ENCODE data around the gene TWF2.

Gene TWF2

DNA sequence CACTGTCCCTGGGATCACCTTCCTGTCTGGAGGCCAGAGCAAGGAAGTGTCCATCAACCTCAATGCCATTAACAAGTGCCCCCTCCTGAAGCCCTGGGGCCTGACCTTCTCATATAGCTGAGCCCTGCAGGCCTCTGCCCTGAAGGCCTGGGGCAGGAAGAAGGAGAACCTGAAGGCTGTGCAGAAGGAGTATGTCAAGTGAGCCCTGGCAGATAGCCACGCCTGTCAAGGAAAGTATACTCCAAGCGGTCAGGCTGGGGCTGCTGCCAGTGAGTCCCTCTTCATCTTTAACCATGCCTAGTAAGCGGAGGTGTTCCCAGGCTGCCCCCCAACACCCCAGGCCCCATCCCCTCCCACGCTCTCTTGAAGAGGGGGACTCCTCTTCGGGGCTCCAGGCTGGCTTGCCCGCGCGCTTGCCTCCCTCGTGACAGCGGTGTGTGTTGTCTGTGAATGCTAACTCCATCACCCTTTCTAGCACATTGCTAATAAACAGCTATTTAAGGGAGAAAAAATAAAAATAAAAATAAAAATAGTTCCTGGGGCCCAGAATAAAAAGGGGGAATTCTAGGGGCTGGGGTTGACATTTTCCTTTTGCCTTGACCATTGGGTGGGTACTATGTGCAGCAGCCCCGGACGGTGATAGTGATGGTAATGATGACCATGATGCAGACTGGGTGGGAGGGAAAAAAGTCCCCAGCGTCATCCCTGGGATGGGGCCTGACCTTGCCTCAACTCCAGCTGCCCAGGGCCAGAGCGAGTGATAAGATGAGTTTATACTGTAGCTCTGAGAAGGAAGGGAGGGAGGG is 44.3 kb downstream of the TWF2 start:
- TF ChIP-seq ZFX (IDR thresholded peaks at IDR 0.05; ENCODE audit: borderline replicate concordance) (no peak), CTCF (IDR thresholded peaks at IDR 0.05) (no peak)
- H3K27ac ChIP-seq, result no peak overlapping the region

- TF ChIP-seq ZFX (IDR thresholded peaks at IDR 0.05; ENCODE audit: borderline replicate concordance) (no peak), CTCF (IDR thresholded peaks at IDR 0.05) (no peak)
- no peak overlapping the region for H3K27ac ChIP-seq
These were observed 45.9 kb downstream of the TWF2 start for GRCh38 chr3:52193065-52193464.

DNA sequence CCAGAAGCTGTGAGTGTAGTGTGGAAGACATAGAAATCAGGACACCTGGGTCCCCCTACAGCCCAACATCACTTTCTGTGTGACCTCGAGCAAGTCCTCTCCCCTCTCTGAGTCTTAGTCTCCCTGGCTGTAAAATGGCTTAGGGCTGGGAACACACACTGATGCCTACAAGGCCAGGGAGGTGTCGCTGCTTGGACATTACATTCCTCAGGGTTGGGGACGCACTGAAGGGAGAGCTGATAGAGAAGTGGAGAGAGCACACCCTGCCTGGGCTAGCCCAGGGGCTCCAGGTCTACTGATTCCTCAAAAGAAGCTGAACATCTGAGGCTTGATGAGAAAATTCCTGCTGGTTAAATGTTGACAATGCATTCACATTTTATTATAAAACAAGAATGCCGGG is 47.3 kb downstream of the TWF2 start:
- no peak for TF ChIP-seq ZFX (IDR thresholded peaks at IDR 0.05; ENCODE audit: borderline replicate concordance)
- no peak for TF ChIP-seq CTCF (IDR thresholded peaks at IDR 0.05)

GRCh38 chr3:52190294-52191074 is 48.5 kb downstream of the TWF2 start:
- H3K27ac ChIP-seq, result no peak overlapping the region
- TF ChIP-seq CTCF (IDR thresholded peaks at IDR 0.05) (no peak), ZFX (IDR thresholded peaks at IDR 0.05; ENCODE audit: borderline replicate concordance) (no peak)

More for the DNA sequence above, 47.3 kb downstream of the TWF2 start:
- no peak overlapping the region for H3K27ac ChIP-seq

DNA sequence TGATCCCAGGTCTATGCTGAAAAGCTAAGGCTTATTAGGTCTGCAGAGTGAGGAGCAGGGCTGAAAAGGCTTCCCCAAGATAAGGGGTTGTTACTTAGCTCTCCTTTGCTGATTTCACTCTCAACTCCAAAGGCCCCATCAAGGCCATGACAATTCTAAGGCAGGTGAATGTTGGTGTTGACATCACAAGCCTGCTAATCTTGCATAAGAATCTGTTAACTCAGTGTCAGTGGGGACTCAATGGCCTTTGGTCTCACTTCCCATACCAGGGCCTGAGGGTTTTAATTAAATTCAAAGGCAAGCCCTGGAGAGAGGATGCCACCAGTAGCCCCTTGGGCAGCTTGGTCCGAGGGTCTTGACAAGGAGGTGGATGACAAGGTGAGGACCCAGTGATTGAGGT is 50.4 kb downstream of the TWF2 start:
- TF ChIP-seq CTCF (IDR thresholded peaks at IDR 0.05) (no peak), ZFX (IDR thresholded peaks at IDR 0.05; ENCODE audit: borderline replicate concordance) (no peak)
- H3K27ac ChIP-seq, result no peak overlapping the region

DNA sequence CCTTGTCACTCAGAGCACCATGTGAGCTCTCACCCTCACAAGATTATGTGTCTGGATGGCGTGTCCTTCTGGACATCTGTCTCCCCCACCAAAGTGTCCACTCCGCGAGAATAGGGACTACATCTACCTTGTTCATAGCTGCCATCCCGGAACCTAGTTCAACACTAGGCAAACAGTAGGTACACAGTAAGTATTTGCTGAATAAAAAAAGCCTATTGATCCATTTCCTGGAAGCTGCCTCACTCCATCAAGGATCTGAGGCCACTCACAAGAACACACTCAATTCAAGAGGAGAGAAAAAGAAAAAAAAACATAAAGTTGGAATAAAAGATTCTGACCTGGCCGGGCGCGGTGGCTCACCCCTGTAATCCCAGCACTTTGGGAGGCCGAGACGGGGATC is 52.2 kb downstream of the TWF2 start:
- no peak overlapping the region for H3K27ac ChIP-seq
- TF ChIP-seq CTCF (IDR thresholded peaks at IDR 0.05) (no peak), ZFX (IDR thresholded peaks at IDR 0.05; ENCODE audit: borderline replicate concordance) (no peak)

DNA sequence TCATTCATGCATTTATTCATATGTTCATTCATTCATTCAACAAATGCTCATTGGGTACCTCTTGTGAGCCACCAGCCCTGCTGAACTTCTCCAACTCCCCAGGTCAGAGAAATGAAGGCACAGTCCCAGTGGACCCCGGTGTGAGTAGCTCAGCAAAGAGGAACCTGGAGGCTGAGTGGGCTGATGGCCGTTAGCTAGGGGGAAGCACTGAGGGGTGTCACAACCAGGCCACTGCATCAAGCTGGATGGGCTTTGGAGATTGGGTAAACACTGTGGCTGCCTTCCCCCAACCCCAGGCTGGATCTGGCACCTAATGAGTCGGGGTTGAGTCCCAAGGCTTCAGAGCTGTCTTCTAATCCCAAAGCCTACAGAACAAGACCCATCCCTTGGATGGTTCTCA is 53.1 kb downstream of the TWF2 start:
- TF ChIP-seq ZFX (IDR thresholded peaks at IDR 0.05; ENCODE audit: borderline replicate concordance) (no peak), CTCF (IDR thresholded peaks at IDR 0.05) (no peak)
- no peak overlapping the region for H3K27ac ChIP-seq
